Skin epidermis (tissue), 12 donors: Measurements from ENCODE around the gene MAGIX.
"Not testable (repeated sequence)": the region's sequence is repeated elsewhere in the genome, so short reads cannot be mapped to it uniquely, and the experiment has no call there.

ENCODE experiments used
- H3K27ac ChIP-seq, 21 experiments: fragments of 200-600 bp; sonication (generic) in 11 of 21; one replicate each; pipeline ENCODE4 v1.5.0; 2020; ENCODE audit warnings: mild to moderate bottlenecking in 3 of 21, inconsistent platforms in 2 of 21, moderate library complexity in 2 of 21
- H3K4me3 ChIP-seq, 7 experiments: fragments of 200-600 bp; sonication (generic) in 2 of 7; one replicate each; pipeline ENCODE4 v1.5.0; 2020; ENCODE audit warnings: inconsistent platforms in 2 of 7, mild to moderate bottlenecking in 2 of 7, moderate library complexity in 1 of 7

MAGIX gene

DNA sequence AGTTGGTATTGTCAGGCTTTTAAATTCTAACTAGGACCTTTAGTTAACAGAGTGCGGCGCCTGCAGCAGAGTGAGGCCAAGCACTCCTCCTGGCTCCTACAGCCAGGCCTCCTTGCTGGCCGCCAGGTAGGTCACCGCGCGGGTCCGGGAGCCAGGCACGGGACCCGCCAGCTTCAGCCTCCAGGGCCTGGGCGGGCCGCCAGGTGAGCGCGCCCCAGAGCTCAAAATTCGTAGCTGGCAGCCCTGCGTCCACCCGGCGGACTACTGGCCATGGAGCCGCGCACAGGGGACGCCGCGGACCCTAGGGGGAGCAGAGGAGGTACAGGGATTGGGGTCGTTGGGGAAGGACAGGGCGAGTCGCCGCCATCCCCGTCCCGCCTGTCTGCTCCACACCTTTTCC, at the start of gene MAGIX:
MAGIX (plus strand) TSS at position 139 of the 400 bp plus-strand sequence; CDS start at position 271, 132 bp downstream.
- peak within 1 kb of the TSS; percentile 46 to 93 (median 83) for H3K27ac ChIP-seq
- H3K4me3 ChIP-seq, result peak within 1 kb of the TSS; percentile 24 to 42 (median 28)

DNA sequence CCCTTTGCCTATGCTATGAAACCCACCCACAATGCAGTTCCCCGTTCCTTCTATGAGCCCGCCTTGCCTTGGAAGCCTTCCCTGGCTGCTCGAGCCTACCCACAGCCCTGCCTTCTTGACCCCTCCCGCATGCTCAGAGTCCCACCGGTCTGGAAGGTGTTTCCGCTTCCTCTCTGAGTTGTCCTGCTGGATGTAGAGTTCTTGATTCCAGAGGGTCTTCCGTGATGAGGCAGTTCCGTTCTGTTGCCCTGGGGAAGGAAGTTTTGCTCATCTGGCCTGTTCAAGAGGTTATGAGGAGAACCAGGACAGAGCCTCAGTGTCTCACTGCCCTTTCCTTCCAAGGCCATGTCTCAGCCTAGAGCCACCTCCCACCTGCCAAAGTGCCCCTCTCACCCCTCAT, 46.5 kb upstream of the MAGIX start:
- Histone ChIP-seq H3K4me3 (no peak overlapping the region), H3K27ac (no peak overlapping the region)

DNA sequence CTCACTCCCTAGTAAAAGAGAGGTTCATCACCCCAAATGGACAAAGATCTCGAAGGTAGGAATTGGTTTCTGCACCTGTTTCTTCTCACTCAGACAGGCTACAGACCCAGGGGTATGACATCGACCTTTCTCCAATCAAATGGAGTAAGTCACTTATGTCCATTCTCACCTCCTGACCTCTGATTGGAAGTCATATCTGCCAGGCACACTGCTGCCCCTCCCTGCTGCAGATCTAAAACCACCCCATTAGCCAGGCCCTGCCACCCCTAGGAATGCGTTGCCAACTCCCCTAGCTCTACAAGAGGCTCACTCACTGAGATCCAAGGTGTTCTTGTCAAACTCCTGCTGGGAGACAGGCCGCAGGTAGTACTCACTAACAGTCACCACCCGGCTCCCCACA, 45.8 kb upstream of the MAGIX start:
- Histone ChIP-seq H3K4me3 (no peak overlapping the region), H3K27ac (no peak overlapping the region)

DNA sequence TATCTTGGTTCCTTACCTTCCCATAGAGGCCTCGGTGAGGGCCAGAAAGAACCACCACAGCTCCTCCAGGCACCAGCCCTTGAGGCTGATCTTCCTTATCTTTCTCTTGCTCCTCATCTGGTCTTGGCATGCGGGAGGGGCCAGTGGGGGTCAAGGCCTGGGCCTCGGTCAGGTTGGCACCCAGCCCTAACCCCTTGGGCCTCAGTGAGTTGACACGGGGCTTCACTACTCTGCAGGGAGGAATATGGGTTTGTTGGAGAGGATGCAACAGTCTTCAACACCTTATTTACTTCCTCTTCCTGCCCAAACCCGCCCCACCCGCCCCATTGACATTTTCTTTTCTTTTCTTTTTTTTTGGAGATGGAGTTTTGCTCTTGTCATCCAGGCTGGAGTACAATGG, 45.0 kb upstream of the MAGIX start:
- H3K4me3 ChIP-seq, result no peak overlapping the region
- peak overlapping the region in 2 of 21 experiments; percentile 36 to 44 for H3K27ac ChIP-seq

DNA sequence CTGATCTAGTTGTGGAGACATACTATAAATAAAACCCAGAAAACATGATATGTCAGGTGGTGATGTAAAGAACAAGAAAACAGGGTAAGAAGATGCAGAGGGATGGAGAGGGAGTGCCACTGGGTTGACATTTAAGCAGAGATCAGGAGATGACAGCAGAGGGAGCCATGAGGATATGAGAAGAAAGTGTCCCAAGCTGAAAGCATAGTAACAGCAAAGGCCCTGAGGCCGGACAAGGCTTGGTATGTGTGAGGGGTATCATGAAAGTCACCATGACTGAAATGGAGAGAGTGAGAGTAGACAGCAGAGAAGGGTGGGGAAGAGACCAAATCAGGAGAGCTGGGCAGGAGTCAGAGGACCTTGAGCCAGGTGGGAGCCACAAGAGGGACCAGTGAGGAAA, 42.5 kb upstream of the MAGIX start:
- H3K27ac ChIP-seq, result no peak overlapping the region
- H3K4me3 ChIP-seq, result no peak overlapping the region

DNA sequence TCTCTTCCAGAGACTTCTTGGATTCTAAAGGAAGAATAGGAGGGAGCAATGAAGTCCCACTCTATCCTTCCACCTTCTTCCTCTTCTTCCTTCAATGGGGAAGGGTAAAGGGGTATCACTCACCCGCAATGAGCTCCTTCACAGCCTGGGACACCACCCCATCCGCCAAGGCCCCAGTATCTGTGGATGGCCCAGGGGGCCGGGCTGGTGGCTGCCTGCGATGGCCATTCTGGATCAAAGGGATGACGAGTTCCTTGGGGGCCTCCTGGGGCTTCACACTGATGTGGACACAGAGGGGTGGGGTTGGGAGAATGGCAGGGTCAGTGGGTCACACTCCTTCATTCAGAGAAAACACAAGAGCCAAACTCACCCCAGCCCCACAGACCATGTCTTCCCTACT, 40.1 kb upstream of the MAGIX start:
- peak overlapping the region in 4 of 21 experiments; percentile 71 to 83 (median 78) for H3K27ac ChIP-seq
- peak overlapping the region in 6 of 7 experiments; percentile 53 to 70 (median 66) for H3K4me3 ChIP-seq

DNA sequence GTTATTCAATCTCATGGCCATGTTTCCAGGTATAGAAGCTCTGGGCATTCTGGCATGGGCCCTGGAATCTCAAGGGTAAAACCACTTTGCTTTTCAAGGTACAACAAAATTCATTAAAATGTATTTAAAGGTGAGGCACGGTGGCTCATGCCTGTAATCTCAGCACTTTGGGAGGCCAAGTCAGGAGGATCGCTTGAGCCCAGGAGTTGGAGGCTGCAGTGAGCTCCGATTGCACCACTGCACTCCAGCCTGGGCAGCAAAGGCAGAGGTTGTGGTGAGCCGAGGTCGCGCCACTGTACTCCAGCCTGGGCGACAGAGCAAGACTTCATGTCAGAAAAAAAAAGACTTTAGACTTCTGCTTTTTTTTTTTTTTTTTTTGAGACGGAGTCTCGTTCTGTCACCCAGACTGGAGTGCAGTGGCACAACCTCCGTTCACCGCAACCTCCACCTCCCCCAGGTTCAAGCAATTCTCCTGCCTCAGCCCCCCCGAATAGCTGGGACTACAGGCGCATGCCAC, 34.8 kb upstream of the MAGIX start:
- not testable (repeated sequence) for H3K4me3 ChIP-seq

DNA sequence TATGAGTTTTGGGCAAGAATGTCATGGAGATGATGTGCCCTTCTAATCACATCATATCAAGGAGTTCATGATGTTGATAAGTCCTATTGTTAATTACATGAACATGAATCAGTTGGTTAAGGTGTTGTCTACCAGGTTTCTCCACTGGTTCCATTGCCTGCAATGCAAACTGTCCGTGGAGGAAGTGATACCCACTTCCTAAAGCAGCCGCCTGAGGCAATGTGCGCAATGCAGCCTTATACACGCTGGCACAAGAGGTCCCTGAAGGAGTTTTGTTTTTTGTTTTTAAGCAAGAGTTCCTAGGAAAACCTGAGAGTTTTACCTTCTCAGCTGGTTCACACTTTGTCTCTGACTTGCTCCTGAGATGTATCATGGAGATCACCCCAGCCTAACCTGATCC, 33.1 kb upstream of the MAGIX start:
- Histone ChIP-seq H3K4me3 (no peak overlapping the region), H3K27ac (no peak overlapping the region)

More for the DNA sequence above, 34.8 kb upstream of the MAGIX start:
- H3K27ac ChIP-seq, result not testable (repeated sequence)

DNA sequence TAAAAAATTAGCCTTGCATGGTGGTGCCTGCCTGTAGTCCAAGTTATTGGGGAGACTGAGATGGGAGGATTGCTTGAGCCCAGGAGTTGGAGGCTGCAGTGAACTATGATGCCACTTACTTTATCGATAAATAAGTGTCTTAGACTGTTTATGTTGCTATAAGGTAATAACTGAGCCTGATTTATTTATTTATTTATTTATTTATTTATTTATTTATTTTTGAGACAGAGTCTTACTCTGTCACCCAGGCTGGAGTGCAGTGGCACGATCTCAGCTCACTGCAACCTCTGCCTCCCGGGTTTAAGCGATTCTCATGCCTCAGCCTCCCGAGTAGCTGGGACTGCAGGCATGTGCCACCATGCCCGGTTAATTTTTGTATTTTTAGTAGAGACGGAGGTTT, 30.3 kb upstream of the MAGIX start:
- H3K27ac ChIP-seq, H3K4me3 ChIP-seq: not testable (repeated sequence)

DNA sequence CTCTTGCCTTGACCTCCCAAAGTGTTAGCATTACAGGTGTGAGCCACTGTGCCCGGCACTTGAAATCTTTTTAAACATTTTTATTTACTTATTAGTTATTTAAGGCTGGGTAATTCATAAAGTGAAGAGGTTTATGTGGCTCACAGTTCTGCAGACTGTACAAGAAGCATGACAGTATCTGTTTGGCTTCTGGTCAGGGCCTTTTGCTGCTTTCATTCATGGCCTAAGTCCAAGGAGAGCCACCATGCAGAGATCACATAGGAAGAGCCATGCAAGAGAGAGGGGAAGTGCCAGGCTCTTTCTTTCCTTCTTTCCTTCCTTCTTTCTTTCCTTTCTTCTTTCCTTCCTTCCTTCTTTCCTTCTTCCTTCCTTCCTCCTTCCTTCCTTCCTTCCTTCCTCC, 28.8 kb upstream of the MAGIX start:
- Histone ChIP-seq H3K27ac (no peak overlapping the region), H3K4me3 (no peak overlapping the region)

DNA sequence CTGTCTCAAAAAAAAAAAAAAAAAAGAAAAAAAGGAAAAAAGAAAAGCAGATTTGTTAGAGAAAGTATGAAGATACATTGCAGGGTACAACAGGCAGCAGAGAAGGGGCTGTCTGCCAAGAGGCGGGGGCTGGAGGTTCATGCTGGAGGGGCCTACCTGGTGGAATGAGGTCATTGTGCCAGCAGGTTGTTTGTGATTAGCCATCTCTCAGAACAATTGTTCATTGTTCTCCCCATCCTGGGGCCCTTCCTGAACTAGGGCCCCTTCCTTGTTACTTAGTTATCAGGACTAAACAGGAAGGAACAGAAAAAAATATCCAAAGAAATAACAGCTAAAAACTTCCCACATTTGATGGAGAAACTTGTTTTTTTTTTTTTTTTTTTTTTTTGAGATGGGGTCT, 25.1 kb upstream of the MAGIX start:
- H3K4me3 ChIP-seq, result no peak overlapping the region
- no peak overlapping the region for H3K27ac ChIP-seq

DNA sequence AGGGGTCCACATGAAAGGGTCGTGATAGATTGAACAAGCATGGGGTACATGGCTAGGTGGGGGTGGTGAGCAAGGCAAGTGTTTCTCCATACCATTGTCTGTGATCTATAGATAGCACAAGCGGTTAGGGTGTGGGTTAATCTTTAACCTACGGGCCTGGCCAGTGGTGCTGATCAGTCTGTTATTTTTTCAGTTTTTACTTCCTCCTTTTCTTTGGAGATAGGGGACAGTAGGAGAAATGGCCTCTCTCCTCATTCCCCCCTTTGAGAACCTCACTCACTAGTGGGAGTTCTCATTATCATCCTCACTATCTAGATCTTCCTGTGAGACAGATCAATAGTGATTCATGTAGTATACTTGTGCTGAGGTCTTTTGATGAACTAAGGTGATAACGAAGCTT, 22.8 kb upstream of the MAGIX start:
- Histone ChIP-seq H3K4me3 (no peak overlapping the region), H3K27ac (no peak overlapping the region)

DNA sequence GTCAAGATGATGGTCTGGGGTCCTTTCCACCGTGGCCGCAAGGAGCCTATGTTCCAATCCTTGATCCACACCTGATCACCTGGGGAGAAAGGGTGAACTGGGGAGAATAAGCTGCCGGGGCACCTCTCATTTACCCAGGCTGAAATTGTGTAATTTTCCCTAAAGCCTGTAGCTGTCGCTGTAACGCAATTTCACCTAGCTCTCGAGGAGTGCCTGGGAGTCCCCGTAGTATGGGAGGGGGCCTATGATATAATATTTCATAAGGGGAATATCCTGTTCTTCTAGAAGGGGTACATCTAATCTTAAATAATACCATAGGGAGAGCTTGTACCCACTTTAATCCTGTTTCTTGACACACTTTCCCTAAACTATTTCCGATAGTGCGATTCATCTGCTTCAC, 20.3 kb upstream of the MAGIX start:
- not testable (repeated sequence) for H3K27ac ChIP-seq, H3K4me3 ChIP-seq

DNA sequence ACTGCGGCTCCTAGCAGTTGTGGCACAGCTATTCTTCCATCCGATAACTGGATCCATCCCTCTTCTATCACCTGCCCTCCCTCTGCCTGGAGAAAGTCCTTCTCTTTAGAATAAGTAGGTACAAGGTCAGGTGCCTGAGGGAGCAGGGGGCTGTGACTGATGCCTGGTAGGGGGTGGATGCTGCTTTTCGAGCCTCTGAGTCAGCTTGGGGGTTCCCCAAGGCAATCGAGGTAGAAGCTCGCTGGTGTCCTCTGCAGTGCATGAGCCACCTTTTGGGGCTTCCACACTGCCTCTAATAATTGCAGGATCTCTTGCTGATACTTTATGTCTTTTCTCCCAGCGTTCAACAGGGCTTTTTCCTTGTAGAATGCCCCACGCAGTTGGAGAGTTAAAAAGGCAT, 19.4 kb upstream of the MAGIX start:
- H3K27ac ChIP-seq, H3K4me3 ChIP-seq: not testable (repeated sequence)

DNA sequence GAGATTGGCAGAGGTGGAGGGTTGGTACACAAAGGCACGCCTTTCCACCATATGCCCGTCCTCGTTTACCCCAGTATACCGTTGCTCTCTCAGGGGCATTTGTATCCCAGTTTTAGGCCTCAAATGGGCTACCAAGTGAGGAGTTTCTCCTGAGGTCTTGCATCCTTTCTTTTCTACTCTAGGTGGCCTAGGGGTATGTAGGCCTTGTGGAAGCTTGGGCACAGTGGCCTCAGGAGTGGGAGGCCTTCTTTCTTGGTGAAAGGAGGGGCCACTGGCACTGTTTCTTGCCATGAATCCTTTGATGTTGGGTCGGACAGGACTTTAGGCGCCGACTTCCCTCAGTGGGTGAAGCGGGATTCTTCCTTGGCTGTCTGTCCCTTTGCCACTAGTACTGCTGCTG, 15.3 kb upstream of the MAGIX start:
- Histone ChIP-seq H3K4me3 (no peak overlapping the region), H3K27ac (no peak overlapping the region)

DNA sequence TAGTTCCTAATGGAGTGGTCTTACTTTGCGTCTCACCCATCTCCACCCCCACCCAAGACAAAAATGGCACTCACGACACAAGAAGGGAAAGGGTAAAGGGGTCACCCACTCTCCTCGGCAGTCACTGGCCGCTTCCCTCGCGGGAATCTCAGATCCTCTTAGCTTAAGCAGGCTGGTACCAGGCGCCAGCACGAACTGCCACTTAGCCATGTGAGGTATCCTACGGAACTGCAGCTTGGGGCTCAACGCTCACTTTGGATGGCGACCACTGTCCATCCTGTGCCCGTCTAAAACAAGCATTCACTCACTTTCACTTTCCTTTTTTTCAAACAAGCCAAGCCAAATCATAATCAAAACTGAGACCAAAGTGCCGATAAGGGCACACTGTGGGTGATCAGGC, 14.6 kb upstream of the MAGIX start:
- no peak overlapping the region for H3K4me3 ChIP-seq
- H3K27ac ChIP-seq, result no peak overlapping the region

DNA sequence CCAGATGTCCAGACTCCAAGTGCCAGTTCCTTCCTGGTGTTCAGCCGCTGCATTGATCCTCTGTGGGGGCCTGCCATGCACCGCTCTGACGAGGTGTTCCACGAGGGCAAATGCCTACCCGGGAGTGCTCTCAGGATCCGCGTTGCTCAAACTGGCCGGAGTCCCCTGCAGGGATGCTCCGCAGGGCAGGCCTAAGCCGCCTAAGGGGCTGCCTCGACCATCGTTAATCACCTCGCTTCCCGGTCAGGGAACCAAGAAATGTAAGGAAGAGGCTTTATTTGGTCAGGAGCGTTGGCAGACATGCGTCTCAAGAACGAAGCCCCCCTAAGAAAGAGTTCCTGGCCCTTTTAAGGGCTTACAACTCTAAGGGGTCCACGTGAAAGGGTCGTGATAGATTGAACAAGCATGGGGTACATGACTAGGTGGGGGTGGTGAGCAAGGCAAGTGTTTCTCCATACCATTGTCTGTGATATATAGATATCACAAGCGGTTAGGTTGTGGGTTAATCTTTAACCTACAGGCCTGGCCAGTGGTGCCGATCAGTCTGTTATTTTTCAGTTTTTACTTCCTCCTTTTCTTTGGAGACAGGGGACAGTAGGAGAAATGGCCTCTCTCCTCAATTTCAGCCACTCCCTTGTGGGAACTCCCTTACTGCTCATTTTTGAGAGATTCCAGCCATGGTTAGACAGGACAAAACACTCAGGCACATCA, 14.0 kb upstream of the MAGIX start:
- H3K27ac ChIP-seq, H3K4me3 ChIP-seq: not testable (repeated sequence)

DNA sequence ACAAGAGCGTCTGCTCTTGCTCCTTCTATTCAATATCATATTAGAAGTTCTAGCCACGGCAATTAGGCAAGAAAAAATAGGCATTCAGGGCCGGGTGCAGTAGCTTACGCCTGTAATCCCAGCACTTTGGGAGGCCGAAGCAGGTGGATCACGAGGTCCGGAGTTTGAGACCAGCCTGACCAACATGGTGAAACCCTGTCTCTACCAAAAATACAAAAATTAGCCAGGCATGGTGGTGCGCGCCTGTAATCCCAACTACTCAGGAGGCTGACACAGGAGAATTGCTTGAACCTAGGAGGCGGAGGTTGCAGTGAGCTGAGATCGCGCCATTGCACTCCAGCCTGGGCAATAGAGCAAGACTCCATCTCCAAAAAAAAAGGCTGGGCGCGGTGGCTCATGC, 13.3 kb upstream of the MAGIX start:
- not testable (repeated sequence) for H3K27ac ChIP-seq, H3K4me3 ChIP-seq

DNA sequence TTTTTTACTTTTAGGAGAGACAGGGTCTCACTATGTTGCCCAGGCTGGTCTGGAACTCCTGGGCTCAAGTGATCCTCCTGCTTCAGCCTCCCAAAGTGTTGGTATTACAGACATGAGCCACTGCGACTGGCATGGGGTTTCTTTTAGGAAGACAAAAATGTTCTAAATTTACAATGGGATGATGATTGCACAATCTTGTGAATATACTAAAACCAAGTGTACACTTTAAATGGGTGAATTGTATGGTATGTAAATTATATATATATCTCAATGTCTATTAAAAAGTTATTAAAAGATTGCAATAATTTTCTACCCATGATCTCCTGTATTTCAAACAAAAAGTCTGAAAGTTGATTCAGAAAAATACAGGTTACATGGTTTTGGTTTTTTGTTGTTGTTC, 9.1 kb upstream of the MAGIX start:
- Histone ChIP-seq H3K4me3 (no peak overlapping the region), H3K27ac (no peak overlapping the region)

DNA sequence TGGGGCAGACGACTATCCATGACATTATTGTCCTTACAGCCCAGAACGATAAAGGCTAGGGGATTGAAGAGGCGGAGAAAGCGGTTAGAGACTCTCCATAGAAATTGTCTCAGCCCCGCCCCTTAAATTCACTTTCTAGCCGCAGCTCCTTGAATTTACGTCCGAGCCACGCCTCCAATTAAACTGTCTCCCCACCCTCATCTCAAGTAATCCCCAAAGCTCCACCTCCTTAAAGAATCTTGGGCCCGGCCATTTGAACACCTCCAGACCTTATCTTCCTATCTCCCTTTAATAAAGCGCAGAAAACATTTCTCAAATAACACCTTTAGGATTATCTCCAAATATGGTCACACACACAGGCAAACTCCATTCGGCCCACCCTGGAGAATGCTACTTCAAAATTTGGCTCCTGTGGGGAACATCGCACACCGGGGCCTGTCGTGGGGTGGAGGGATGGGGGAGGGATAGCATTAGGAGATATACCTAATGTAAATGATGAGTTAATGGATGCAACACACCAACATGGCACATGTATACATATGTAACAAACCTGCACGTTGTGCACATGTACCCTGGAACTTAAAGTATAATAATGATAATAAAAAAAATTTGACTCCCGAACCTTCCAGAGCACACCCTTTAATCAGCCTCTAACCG, 7.2 kb upstream of the MAGIX start:
- Histone ChIP-seq H3K27ac (peak overlapping the region in 18 of 21 experiments; percentile 81 to 93 (median 89)), H3K4me3 (peak overlapping the region; percentile 32 to 45 (median 39))
